Esophagus squamous epithelium (tissue), 4 donors: Measurements from ENCODE around the gene GPR141.

Source experiments
- POLR2A ChIP-seq, 4 donors: fragments of 450-650 bp; IDR thresholded peaks; one replicate each; pipeline ENCODE4 v1.6.1; 2017; ENCODE audit warnings: antibody characterized with exemption in 4 of 4, mild to moderate bottlenecking in 4 of 4, moderate library complexity in 3 of 4
- TF ChIP-seq, protein P1 (sequence below), 6 experiments: fragments of 450-650 bp in 4 of 6; fragments of 200-600 bp in 2 of 6; sonication (generic) in 2 of 6; IDR thresholded peaks; one replicate each; pipeline ENCODE4 v1.5.1; 2016 to 2019; ENCODE audit warnings: antibody characterized with exemption in 6 of 6, mild to moderate bottlenecking in 4 of 6, moderate library complexity in 4 of 6

DNA sequence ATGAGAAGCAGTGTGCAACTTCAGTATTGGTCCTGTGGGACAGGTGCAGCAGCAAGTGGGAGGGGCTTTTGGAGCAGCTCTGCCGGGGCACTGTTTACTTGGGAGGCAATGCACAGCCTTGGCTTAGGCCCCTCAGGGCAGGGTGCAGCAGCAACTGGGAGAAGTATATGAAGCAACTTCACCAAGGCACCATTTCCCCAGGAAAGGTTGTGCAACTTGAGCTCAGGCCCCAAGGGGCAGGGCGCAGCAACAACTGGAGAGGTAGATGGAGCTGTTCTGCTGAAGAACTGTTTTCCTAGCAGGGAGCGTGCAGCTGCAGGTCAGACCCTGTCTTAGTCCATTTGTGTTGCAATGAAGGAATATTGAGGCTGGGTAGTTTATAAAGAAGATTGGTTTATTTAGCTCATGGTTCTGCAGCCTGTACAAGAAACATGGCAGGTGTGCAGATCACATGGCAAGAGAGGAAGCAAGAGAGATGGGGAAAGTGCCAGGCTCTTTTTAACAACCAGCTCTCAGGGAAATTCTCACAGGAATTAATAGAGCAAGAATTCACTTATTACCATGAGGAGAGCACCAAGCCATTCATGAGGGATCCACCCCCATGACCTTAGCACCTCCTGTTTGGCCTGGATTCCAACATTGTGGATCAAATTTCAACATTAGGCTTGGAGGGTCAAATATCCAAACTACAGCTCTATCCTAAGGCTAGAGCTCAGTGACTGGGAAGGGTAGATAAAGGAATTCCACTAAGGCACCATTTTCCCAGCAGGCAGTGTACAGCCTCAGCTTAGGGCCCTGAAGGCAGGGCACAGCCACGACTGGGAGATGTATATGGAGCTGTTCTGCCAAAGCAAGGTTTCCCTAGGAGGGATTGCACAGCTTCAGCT is 10.9 kb downstream of the GPR141 start:
- no peak for TF ChIP-seq POLR2A (IDR thresholded peaks at IDR 0.05)
- TF ChIP-seq, protein P1, sequence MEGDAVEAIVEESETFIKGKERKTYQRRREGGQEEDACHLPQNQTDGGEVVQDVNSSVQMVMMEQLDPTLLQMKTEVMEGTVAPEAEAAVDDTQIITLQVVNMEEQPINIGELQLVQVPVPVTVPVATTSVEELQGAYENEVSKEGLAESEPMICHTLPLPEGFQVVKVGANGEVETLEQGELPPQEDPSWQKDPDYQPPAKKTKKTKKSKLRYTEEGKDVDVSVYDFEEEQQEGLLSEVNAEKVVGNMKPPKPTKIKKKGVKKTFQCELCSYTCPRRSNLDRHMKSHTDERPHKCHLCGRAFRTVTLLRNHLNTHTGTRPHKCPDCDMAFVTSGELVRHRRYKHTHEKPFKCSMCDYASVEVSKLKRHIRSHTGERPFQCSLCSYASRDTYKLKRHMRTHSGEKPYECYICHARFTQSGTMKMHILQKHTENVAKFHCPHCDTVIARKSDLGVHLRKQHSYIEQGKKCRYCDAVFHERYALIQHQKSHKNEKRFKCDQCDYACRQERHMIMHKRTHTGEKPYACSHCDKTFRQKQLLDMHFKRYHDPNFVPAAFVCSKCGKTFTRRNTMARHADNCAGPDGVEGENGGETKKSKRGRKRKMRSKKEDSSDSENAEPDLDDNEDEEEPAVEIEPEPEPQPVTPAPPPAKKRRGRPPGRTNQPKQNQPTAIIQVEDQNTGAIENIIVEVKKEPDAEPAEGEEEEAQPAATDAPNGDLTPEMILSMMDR (IDR thresholded peaks at IDR 0.05): no peak
